K562 (cell line): ENCODE measurements around the gene ACTN1. TPM values are rescaled to one million over a fixed set of nuclear protein-coding genes. Genes with fewer than 3 reads are reported as not detected.

Source experiments
- AFF4 ChIP-seq: sonication (generic); formaldehyde crosslinking; IDR thresholded peaks from 2 replicates; pipeline ENCODE4 v1.8.0; 2023; ENCODE audit warnings: mild to moderate bottlenecking, missing genetic modification reagents
- BMI1 ChIP-seq: fragments of 150-350 bp; IDR thresholded peaks from 2 replicates; pipeline ENCODE4 v1.6.1; 2014; ENCODE audit warnings: low read length
- CAMTA2 ChIP-seq: fragments of 250-450 bp; sonication (Bioruptor Pico); conservative IDR thresholded peaks from 2 replicates; pipeline ENCODE4 v1.5.1; 2022
- HCFC1 ChIP-seq: IDR thresholded peaks from 2 replicates; pipeline ENCODE4 v1.6.1; 2012; ENCODE audit warnings: low read depth, low read length, improper control_type of control experiment
- HMGN3 ChIP-seq: IDR thresholded peaks from 2 replicates; pipeline ENCODE4 v1.6.1; 2011; ENCODE audit warnings: borderline replicate concordance, low read depth, mild to moderate bottlenecking, mixed read lengths, low read length; ENCODE audit not compliant: insufficient read length; ENCODE audit errors: extremely low read depth
- HOXB6 ChIP-seq: fragments of 250-450 bp; sonication (Bioruptor Pico); IDR thresholded peaks from 2 replicates; pipeline ENCODE4 v1.5.1; 2022; ENCODE audit warnings: mild to moderate bottlenecking, borderline replicate concordance
- LEF1 ChIP-seq: fragments of 450-650 bp; IDR thresholded peaks from 2 replicates; pipeline ENCODE4 v1.6.1; 2016; ENCODE audit warnings: mild to moderate bottlenecking
- RBM34 ChIP-seq: fragments of 200-400 bp; formaldehyde crosslinking; IDR thresholded peaks from 2 replicates; pipeline ENCODE4 v1.6.1; 2018; ENCODE audit warnings: low read length, borderline replicate concordance; ENCODE audit not compliant: insufficient read depth
- SMAD4 ChIP-seq: fragments of 250-450 bp; sonication (Bioruptor Pico); conservative IDR thresholded peaks from 2 replicates; pipeline ENCODE4 v1.8.0; 2021; ENCODE audit warnings: inconsistent platforms, mild to moderate bottlenecking, moderate library complexity
- SMARCC2 ChIP-seq: fragments of 450-650 bp; IDR thresholded peaks from 2 replicates; pipeline ENCODE4 v1.6.1; 2017; ENCODE audit warnings: antibody characterized with exemption, moderate library complexity, mild to moderate bottlenecking, low read depth
- SPI1 ChIP-seq: IDR thresholded peaks from 2 replicates; pipeline ENCODE4 v1.6.1; 2011; ENCODE audit warnings: low read depth, low read length, control low read depth, borderline replicate concordance
- U2AF1 ChIP-seq: fragments of 200-400 bp; formaldehyde crosslinking; optimal IDR thresholded peaks from 2 replicates; pipeline ENCODE3; 2017; ENCODE audit warnings: mild to moderate bottlenecking, low read depth, low read length, moderate library complexity
- USF2 ChIP-seq: sonication (generic); formaldehyde crosslinking; IDR thresholded peaks from 2 replicates; pipeline ENCODE4 v1.5.0; 2020; ENCODE audit warnings: missing genetic modification reagents
- ZBTB33 ChIP-seq: sonication (generic); formaldehyde crosslinking; IDR thresholded peaks from 2 replicates; pipeline ENCODE4 v1.8.1; 2023; ENCODE audit warnings: mild to moderate bottlenecking, missing genetic modification reagents
- ZFP1 ChIP-seq: fragments of 450-650 bp; formaldehyde crosslinking; IDR thresholded peaks from 2 replicates; pipeline ENCODE4 v1.4.0; 2020; ENCODE audit warnings: mild to moderate bottlenecking, mixed read lengths
- ZNF184 ChIP-seq: sonication (generic); formaldehyde crosslinking; IDR thresholded peaks from 2 replicates; pipeline ENCODE4 v1.5.0; 2020; ENCODE audit warnings: missing genetic modification reagents
- ZNF347 ChIP-seq: fragments of 450-650 bp; formaldehyde crosslinking; IDR thresholded peaks from 2 replicates; pipeline ENCODE4 v1.4.0; 2020; ENCODE audit warnings: low read depth, mild to moderate bottlenecking, moderate library complexity
- ZNF785 ChIP-seq: fragments of 250-450 bp; sonication (Bioruptor Pico); IDR thresholded peaks from 2 replicates; pipeline ENCODE4 v1.4.0; 2020; ENCODE audit warnings: mild to moderate bottlenecking
- polyA plus RNA-seq, 8 experiments: library from polyadenylated mRNA; depleted of rRNA in 4 of 8; stranded (reverse) in 5 of 8; unstranded in 3 of 8; fragments of >200 nt; fragmentation: Nextera tagmentation in 2 of 8; fragmentation: Illumina TruSeq in 1 of 8; extraction: Ambion mirVana in 2 of 8; extraction: Trizol in 1 of 8; gene quantifications; 2 replicates each; pipeline versions ENCODE4 v1.2.1 to v1.2.3, GENCODE V29; 2011 to 2014; ENCODE audit warnings: inconsistent platforms in 1 of 8, missing spikeins in 1 of 8
- total RNA-seq, 7 experiments: library from RNA; depleted of rRNA in 6 of 7; stranded (reverse); fragments of >200 nt in 6 of 7; fragmentation: Illumina TruSeq in 2 of 7; extraction: Trizol in 2 of 7; gene quantifications; 2 replicates each; pipeline versions ENCODE4 v1.2.1 to v1.2.3, GENCODE V29; 2011 to 2021; ENCODE audit warnings: low replicate concordance in 1 of 7

ACTN1 gene
- total and polyA plus RNA-seq, 9 of the 15 experiments (the other 6 are each of a cell fraction or from before 2014, with no cell fraction given), result 2.2 to 67.7 (median 34.5) TPM

GRCh38 chr14:68824517-68825347 is 154.4 kb downstream of the ACTN1 start (continued):
- 0 out of 2 replicates have a peak, but pooled peaks have one; percentile 50 for TF ChIP-seq SMAD4
- TF ChIP-seq ZNF347 (CRISPR knock-in tag), result no peak
- no peak for TF ChIP-seq CAMTA2 (CRISPR knock-in tag)
- no peak for TF ChIP-seq BMI1
- TF ChIP-seq USF2 (CRISPR knock-in tag), result no peak
- TF ChIP-seq HMGN3, result no peak
- peak; percentile 74 for TF ChIP-seq HCFC1
- TF ChIP-seq U2AF1, result no peak
- no peak for TF ChIP-seq RBM34
- TF ChIP-seq AFF4, result no peak
- TF ChIP-seq HOXB6 (CRISPR knock-in tag), result no peak
- TF ChIP-seq SMARCC2, result no peak
- no peak for TF ChIP-seq ZNF184
- TF ChIP-seq SPI1, result no peak
- no peak for TF ChIP-seq ZBTB33 (CRISPR knock-in tag)
- TF ChIP-seq ZNF785 (CRISPR knock-in tag), result no peak
- TF ChIP-seq ZFP1, result no peak
- no peak for TF ChIP-seq LEF1
